GM21360 (cell line): ENCODE data around the gene KIAA0232.
A peak's percentile ranks its signal among the peaks of the same experiment; 100 is the strongest.

ENCODE experiments used
- ATAC-seq: cut with Tn5 transposase; IDR thresholded peaks from one replicate; pipeline ENCODE4 v1.9.1; 2021; ENCODE audit warnings: mild to moderate bottlenecking, moderate library complexity; ENCODE audit not compliant: unreplicated experiment

Gene KIAA0232

DNA sequence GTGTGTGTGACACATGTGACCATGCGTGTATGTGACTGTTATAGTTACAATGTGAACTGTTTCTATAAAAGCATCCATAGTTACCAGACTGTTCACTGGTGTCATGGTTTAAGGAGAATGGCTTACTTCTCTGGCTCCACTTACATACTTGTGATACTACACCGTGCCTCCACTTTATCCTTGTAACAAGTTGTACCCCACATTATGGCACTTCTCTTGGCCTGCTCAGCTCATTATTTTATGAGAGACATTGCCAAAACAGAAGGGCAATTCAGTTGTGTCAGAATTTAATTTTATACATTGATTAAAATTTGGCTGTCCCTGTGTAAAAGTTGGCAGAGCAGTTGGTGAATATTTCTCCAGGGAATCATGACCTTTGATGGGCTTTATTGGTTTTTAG is 64.7 kb downstream of the KIAA0232 start:
- no peak for ATAC-seq

DNA sequence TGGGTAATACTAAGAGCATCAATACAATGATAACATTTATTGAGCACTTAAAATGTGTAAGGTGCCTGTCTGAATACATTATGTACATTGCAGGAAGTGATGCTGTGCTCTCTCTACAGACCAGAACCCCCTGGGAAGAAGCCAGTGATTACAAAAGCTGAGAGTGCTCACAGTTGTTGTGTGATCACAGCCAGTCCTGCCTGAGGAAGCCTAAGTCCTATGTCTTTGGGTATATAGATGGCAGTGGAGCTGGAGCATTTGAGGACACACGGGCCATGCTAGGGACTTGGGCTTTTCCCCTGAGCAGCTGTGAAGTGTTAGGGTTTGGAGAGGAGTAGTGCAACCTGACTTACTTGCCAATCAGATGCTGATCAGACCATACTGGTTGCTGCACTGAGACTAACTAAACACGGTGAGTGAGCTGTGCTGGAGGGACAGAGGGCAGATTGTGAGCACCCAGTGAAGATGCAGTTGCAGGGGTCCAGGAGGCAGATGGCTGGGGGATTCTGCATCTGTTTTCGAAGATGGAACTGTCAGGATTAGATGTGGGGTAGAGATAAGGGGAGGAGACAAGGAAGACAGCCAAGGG is 66.3 kb downstream of the KIAA0232 start:
- no peak for ATAC-seq

DNA sequence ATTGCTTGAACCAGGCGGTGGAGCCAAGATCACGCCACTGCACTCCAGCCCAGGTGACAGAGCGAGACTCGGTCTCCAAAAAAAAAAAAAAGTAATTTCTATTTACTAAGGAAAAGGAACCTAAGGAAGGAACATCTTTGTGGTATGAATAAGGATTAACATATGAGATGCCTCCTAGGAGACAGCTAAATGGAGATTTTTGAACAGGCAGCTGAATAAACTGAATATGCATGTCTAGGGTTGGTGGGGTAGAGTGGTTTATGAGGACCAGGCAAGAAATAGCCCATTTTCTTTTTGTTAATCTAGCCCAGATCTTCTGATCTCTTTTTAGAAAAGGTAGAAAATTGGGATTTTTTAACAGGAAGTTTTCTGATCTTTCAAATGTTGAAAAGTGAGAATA is 67.2 kb downstream of the KIAA0232 start:
- ATAC-seq = no peak

GRCh38 chr4:6851431-6851830 is 68.9 kb downstream of the KIAA0232 start:
- no peak for ATAC-seq

GRCh38 chr4:6851962-6852361 is 69.4 kb downstream of the KIAA0232 start:
- no peak for ATAC-seq

DNA sequence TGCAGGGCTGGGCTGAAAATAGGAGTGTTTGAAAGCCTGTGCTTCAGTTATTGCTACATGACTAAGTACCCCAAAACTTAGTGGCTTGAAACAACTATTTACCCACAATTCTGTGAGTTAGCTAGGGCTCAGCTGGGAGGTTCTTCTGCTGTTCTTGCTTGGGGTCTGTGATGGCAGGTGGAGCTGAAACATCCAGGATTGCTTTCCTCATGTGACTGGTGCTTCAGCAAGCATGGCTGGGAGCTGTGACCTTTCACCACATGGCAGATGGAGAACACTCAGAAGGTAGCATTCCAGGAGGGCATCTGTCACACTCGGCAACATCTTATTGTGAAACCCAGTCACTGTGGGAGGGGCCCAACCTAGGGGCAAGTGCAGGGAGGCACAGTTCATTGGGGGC is 70.1 kb downstream of the KIAA0232 start:
- no peak for ATAC-seq

DNA sequence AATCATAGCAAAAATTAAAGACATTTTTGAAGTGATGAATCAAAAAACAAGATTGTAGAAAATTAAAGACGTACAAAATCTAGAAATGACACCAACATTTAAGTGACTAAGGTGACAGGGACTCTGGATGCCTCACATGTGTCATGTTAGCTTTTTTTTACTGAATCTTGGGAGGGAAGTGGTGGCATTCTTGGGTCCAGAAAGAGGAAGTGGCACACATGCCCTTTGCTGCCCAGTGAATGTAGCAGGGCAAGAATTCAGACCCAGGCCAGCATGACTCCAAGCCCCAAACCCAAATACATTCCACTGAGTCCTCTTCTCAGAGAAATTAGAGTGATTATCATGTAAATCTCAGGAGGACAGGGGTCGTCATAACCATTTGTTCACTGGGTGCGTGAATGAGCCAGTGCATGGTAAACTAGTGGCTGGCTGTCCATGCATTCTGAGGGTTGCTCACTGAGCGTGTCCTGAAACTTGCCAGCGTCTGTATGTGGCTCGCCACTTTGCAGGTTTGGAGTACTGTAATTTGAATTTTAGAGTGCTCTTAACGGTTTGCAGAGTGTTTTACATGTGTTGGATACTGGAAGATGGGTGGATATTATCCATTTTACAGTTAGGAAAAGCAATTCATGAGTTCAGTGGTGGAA is 71.7 kb downstream of the KIAA0232 start:
- ATAC-seq = no peak

- ATAC-seq = peak; percentile 91
These were observed 73.3 kb downstream of the KIAA0232 start for GRCh38 chr4:6855692-6856297.

- no peak for ATAC-seq
These were observed 73.9 kb downstream of the KIAA0232 start for GRCh38 chr4:6856391-6856790.

DNA sequence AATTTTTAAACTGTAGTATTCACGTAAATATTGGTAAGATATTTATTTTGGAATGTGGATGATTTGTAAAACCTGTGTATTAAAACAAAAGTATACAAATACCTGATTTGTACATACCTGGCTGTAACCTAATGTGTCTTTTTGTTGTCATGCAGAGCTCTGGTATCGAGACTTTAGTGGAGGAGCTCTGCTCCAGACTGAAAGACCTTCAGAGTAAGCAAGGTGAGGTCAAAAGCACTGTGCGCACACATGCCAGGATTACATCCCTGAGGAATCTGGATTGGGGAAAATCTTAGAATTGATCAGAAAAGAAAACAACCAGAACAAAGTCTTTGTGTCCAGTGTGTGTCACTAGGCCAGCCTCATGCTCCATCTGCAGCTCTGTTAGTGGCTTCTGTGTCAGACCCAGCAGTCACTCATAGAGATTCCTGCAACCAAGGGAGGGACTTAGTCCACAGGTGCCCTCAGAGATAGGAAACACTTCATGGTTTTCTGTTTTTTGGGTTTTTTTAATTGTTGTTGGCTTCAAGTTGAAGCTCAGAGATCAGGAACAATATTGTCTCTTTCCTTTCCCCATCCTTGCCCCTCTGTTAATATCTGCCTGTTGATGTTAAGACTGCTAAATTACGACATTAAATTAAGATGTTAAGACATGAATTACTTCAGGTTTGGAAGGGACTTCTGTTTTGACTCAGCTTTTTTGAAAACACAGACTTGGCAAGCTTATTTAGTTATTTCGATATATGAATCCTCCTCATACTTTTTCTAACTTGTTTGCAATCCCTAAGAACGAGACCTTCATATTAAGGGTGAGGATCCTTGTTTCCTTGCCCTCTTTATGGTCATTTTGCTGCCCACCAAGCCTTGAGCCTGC is 74.7 kb downstream of the KIAA0232 start:
- ATAC-seq = no peak

DNA sequence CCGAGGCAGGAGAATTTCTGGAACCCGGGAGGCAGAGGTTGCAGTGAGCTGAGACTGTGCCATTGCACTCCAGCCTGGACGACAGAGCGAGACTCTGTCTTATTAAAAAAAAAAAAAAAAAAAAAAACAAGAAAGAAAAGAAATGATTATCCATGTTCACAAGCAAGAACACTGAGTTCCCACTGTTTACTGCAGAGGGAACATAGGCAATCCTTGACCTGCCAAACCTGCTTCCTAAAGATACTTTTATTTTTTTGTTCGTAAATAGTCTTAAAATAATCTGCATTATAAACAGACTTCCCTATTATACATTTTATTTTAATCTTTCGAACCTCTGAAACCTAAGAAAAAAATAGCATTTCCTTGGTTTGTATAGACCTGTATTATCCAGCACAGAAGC is 76.5 kb downstream of the KIAA0232 start:
- no peak for ATAC-seq

DNA sequence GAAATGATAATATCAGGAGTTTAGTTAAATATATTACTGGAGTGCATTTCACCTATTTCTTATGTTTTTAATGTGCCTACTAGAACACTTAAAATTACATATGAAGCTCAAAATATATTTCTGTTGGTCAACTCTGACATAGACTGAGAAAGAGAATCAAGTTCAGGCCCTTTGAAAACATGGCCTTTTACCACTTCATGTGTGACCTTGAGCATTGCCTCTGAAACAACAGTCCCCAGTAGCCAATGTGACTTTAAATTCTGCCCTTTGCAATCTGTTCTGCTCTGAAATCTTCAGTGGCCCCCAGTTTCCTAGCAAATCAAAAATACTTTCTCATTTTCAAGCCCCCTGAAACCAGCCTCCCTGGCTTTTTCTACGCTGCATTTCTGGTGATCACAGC is 77.0 kb downstream of the KIAA0232 start:
- no peak for ATAC-seq

GRCh38 chr4:6868386-6868785 is 85.9 kb downstream of the KIAA0232 start:
- ATAC-seq = no peak

GRCh38 chr4:6869944-6870343 is 87.4 kb downstream of the KIAA0232 start:
- ATAC-seq = no peak

DNA sequence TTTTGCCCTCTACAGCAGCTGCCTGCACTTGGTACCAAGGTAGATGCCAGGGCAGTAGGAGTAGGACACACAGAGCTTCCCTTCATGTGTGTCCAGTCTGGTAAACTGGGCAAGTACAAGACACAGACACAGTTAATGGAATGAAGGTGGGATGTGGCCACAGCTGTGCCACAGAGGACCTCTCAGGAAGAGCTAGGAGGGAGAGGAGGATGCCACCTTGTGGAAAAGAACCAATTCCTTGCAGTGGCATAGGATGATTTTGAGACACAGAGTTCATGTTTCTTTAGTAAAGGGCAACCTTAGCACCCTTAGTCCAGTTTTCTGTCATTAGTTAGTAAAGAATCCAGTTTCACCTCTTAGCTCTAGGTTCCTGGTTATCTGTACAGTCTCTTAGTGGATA is 90.8 kb downstream of the KIAA0232 start:
- ATAC-seq = no peak

GRCh38 chr4:6873792-6874461 is 91.4 kb downstream of the KIAA0232 start:
- peak; percentile 59 for ATAC-seq

GRCh38 chr4:6874981-6875380 is 92.5 kb downstream of the KIAA0232 start:
- no peak for ATAC-seq

DNA sequence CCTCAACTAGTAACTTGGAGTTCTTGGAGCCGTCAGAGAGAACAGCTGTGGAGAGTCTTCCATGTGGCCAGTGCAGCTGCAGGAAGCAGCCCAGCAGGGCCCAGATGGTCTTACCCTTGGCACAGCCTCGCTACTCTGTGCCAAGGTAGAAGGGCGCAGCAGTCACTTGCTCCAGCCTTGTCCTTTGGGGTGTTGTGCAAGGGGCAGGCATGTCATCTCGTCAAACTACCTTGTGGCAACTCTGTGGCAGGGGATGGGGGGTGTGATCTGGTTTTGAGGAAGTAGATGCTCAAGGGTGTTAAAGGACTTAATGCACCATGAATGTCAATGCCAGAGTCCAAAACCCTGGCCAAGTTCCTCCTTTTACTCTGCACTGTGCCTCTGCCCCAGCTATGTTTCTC is 92.9 kb downstream of the KIAA0232 start:
- no peak for ATAC-seq

DNA sequence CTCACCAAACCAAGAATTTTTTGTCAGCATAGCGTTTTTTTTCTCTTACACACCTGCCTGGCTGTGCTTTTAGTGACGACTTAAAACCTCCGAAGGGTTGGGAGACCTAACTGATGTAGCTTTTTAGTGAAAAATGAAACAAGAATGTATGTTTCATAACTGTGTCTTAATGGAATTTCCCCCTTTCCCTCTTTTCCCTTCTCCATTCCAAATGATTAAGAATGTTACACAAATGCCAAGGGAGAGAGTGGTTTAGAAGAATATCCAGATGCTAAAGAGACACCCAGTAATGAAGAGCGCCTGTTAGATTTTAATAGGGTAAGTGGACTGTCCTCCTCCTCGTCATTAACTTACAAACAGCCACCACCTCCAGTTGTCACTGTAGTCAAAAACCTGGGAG is 93.9 kb downstream of the KIAA0232 start:
- ATAC-seq = no peak

- no peak for ATAC-seq
These were observed 94.5 kb downstream of the KIAA0232 start for GRCh38 chr4:6877067-6877466.

GRCh38 chr4:6878451-6879059 is 96.0 kb downstream of the KIAA0232 start:
- ATAC-seq = no peak
